ENCODE measurements around the gene GBE1.

- TF ChIP-seq CTCF (conservative IDR thresholded peaks at IDR 0.05 in 1 of 2, IDR thresholded peaks at IDR 0.05 in 1 of 2; ENCODE audit: low read depth in 1 of 2, low read length in 2 of 2) (no peak), EZH2 (IDR thresholded peaks at IDR 0.05; ENCODE audit: low read length, missing control alignments) (no peak)
These were observed 28.8 kb downstream of the GBE1 start for GRCh38 chr3:81732642-81733041.
